Upper lobe of left lung (tissue), 4 donors: Measurements from ENCODE around the gene SDK1.

ENCODE experiments used
- CTCF ChIP-seq, 6 experiments: fragments of 450-650 bp in 4 of 6; fragments of 200-600 bp in 2 of 6; sonication (generic) in 2 of 6; IDR thresholded peaks; one replicate each; pipeline ENCODE4 v1.5.1; 2016 to 2019; ENCODE audit warnings: antibody characterized with exemption in 6 of 6
- EP300 ChIP-seq, 4 donors: sonication (generic); formaldehyde crosslinking; IDR thresholded peaks; one replicate each; pipeline ENCODE4 v1.5.1; 2017; ENCODE audit warnings: antibody characterized with exemption in 4 of 4, control low read depth in 2 of 4
- POLR2A ChIP-seq, 4 donors: fragments of 450-650 bp; IDR thresholded peaks; one replicate each; pipeline ENCODE4 v1.5.1; 2016 to 2017; ENCODE audit warnings: antibody characterized with exemption in 4 of 4, mild to moderate bottlenecking in 2 of 4
- POLR2AphosphoS5 ChIP-seq, 2 donors: sonication (generic); formaldehyde crosslinking; IDR thresholded peaks; one replicate each; pipeline ENCODE4 v1.5.1; 2017; ENCODE audit warnings: antibody characterized with exemption in 2 of 2

GRCh38 chr7:4010061-4010605 lies 709.1 kb downstream of the SDK1 start:
- TF ChIP-seq CTCF (IDR thresholded peaks at IDR 0.05): no peak
- TF ChIP-seq EP300 (IDR thresholded peaks at IDR 0.05): no peak
- no peak for TF ChIP-seq POLR2A (IDR thresholded peaks at IDR 0.05)
- no peak for TF ChIP-seq POLR2AphosphoS5 (IDR thresholded peaks at IDR 0.05)
